Left ventricle myocardium superior (tissue), 1 donor: ENCODE results near the gene PAK3. TPM values are rescaled to one million over a fixed set of nuclear protein-coding genes. Genes with fewer than 3 reads are reported as not detected.

Experiments used
- ATAC-seq: fragments of 200-7000 bp; cut with Tn5 transposase; one replicate; pipeline ENCODE4 v1.9.1; 2020; ENCODE audit warnings: mild to moderate bottlenecking, moderate library complexity
- DNase-seq: peaks from one replicate; pipeline ENCODE4 v3.0.0-alpha.2; 2020
- intact Hi-C: fragments of 100-400 bp; cut with micrococcal nuclease; formaldehyde crosslinking; loops from one replicate; pipeline ENCODE4 v1.11.0; 2022
- long read RNA-seq: library from polyadenylated mRNA; unstranded; transcript quantifications from one replicate; pipeline ENCODE4 v2.0.0, GENCODE V29; 2021
- total RNA-seq: library from RNA; stranded (reverse); fragmentation: NEBNext Ultra II Directional; extraction: Animal tissue kit (Norgen Biotek cat#: 25700); gene quantifications from one replicate; pipeline ENCODE4 v1.2.1, GENCODE V29; 2021
- donor health status: DM: no; HTN: yes; CAD: no; lungs with severe emphysema.

Gene PAK3
- 0.64 TPM for total RNA-seq
- long read RNA-seq, partial matches to known transcripts: 1 of 1 reads
- long read RNA-seq, other reads (novel, unspliced or antisense): 0 of 1 reads

GRCh38 chrX:111095974-111096895, at the start of gene PAK3:
PAK3 (plus strand) TSS chrX:111096191; CDS start chrX:111123104, 26,913 bp downstream.
- intact Hi-C loops: no loop called here
- DNase-seq (peak; percentile 33), ATAC-seq (peak; percentile 92)

GRCh38 chrX:111047575-111047974, 48.4 kb upstream of the PAK3 start:
- intact Hi-C loops: no loop called here
- ATAC-seq: no peak
- DNase-seq: no peak

DNA sequence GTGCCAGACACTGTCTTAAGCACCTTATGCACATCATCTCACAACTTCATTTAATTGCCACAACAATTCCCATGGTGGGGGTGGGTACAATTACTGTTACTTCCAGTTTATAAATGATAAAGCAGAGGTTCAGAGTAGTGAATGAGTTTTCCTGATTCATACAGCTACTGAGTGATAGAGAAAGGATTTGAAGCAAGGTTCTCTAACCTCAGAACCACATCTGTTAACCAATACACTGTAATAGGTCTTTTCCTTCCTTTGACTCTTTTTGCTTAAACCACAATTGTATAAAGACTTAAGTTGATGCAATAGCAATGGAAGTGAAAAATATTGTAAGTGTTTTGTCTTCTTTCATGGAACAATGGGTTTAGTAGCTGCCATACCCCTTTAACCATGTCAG, 43.5 kb upstream of the PAK3 start:
- ATAC-seq: no peak
- no peak for DNase-seq
- intact Hi-C loops: no loop called here

GRCh38 chrX:111071542-111072277, 24.3 kb upstream of the PAK3 start:
- ATAC-seq: no peak
- intact Hi-C loops: no loop called here
- DNase-seq: no peak

- intact Hi-C loops: no loop called here
- ATAC-seq (no peak), DNase-seq (no peak)
These were observed 12.9 kb upstream of the PAK3 start for GRCh38 chrX:111083081-111083480.

DNA sequence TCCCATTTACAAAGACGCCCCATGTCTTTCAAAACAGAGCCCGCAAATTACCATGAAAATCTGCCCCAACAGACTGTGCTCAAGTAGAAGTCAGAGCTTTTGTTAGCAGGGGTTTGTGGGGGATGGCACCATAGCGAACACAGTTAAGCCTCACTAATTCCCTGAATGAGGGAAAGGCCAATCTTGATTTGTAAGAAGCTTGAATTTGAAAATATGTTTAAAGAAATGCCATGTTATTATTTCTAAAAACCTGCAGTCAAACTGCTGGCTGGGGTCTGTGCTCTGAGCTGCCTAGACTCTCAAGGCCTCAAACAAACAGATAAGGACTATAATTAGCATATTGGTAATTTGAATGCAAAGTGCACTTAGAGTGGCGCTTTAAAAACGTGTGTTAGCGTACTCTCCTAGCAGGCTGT, 9.4 kb upstream of the PAK3 start:
- DNase-seq: no peak
- intact Hi-C loops: no loop called here
- ATAC-seq: no peak

GRCh38 chrX:111088628-111089027, 7.4 kb upstream of the PAK3 start:
- intact Hi-C loops: no loop called here
- DNase-seq (no peak), ATAC-seq (no peak)

DNA sequence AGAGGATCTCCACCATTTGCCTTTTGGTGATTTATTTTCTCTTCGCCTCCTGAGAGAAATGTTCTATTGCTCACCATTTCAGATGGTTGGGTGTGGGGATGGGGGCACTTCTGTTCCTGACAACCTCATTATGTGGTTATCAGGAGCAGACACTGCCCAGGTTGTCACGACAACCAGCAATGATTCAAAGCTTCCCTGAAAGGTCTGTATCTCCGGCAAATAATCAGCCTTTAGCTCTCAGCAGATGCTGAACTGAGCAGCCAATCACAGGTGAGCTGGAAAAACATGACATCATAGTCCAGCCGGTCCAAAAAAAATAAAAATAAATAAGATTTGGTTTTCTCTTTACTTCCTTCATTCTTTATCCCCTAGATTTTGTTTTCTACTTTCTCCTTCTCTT, 5.5 kb upstream of the PAK3 start:
- ATAC-seq: no peak
- intact Hi-C loops: no loop called here
- DNase-seq: no peak

DNA sequence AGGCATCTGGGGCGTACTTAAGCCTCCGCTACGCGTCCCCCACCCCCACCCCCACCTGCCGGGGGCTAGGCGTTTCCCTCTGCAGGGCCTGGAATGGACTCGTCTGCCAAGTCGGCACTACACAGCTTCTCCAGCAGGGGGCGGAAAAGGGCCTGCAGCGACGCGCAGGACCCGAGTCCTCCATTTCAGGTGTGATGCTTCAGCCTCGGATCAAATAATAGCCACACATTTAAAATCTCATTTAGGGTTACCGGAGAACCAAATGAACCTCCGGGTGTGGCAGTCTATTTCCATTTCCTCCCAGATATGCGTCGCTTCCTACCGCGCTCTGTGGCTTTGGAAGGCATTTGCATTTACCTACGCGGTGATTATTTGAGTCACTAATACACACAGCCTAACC, 2.9 kb downstream of the PAK3 start:
- no peak for ATAC-seq
- intact Hi-C loops: no loop called here
- DNase-seq: peak; percentile 36

DNA sequence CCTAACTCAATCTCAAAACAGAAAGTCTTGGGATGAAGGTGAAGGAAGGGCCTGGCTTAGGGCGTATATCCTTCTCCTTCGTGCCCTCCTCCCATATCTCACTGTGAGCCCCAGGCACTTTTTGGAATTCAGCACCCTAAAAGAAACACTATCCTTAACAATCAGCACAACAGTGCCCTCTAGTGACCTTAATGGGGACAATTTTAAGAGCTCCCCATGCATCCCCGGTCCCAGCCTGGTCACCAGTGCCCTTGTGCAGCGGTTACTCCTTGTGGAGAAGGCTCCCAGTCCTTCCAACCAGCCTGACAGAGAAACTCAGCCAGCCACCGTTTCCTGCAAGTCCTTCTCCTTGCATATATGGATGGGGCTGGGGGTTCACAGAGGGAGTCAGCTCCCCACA, 4.2 kb downstream of the PAK3 start:
- no peak for ATAC-seq
- no peak for DNase-seq
- intact Hi-C loops: no loop called here

DNA sequence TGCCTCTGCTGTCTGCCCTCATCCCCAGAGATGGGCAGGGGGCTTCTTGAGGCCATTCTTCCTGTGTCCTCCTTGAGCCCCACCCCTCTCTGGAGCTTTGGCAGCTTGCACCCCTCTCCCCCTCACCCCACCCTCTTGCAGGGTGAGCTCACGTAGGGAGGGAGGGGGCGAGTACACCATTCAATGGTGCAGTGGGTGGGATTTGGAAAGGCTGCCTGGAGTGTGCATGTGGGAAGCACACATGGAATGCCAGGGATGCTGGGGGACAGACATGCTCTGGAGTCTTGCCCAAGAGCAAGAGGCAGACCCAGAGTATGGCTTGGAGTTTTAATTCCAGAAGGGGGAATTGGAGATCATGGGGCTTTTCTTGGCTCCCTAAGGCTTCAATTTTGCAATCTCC, 5.6 kb downstream of the PAK3 start:
- DNase-seq (no peak), ATAC-seq (no peak)
- intact Hi-C loops: no loop called here

DNA sequence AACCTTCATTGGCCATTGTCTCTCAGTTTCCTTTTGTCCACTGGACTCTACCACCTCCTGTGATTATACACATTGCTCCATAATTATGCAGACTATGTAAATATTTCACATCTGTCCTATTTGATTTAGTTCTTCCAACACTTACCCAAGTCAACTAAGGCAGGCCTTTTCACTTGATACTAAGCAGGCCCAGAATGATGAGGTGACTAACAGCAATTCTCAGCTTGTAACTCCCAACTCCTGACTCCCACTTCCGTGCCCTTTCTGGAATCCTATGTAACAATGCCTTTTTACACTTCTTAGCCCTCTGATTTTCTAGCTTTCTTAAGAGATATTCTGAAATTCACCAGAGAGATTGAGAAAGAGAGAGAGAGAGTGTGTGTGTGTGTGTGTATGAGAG, 6.6 kb downstream of the PAK3 start:
- intact Hi-C loops: no loop called here

DNA sequence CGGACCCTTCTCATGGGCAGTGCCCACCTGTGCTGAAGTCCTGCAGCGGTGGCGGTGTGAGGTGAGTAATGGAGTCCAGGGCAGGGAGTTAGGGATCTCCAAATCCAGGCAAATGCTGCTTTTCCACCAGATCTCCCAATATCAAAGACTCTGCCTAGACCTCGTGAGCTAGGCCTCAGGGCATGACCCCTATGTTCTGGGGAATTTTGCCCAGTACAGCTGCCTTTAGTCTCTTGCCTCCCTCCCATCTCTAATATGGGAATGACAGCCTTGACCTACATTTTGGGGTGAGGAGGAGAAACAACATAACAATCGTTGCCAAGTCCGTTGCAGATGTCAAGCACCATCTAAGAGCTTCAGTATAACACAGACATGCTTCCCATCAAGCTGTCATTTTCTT, 7.3 kb downstream of the PAK3 start:
- intact Hi-C loops: no loop called here
- DNase-seq (no peak), ATAC-seq (peak; percentile 56)

More for the DNA sequence above, 6.6 kb downstream of the PAK3 start:
- ATAC-seq (no peak), DNase-seq (no peak)

- intact Hi-C loops: no loop called here
- DNase-seq: no peak
- ATAC-seq: no peak
These were observed 14.2 kb downstream of the PAK3 start for GRCh38 chrX:111110098-111110775.

DNA sequence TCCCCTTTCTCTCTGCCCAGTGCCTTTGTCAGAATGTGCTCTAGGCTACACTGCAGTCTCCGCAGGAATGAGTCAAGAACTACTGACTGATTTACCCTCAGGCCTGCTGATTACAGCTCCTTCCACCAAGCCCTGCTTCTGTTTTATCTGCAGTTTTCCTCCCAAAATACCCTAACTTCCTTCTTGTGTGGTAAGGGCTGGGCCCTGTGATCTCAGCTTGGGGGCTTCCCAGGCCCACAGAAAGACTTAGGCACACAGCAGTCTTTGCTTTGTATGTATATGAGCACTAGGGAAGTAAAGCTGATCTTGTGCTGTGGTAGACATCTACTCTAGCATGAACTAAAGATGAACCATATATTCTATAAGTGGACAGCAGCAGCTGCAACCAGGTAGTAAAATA, 18.8 kb downstream of the PAK3 start:
- ATAC-seq (no peak), DNase-seq (no peak)
- intact Hi-C loops: no loop called here

DNA sequence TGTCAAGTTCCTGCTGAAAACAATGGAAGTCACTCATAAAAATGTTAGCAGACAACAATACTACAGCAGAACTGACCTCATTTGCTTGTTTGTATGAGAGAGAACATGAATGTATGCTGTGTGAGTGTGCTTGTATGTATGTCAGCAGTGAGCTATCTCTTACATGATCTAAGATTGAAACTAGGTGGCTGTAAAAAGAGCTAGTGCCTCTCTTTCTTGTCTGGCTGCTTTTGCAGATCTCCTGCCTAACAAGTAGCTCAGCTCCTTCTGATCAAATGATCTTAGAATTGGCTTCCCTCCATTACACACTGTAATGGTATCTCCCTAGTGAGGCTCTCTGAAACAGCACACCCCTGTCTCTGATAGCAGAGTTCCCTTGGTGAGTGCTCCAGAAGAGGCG, 20.7 kb downstream of the PAK3 start:
- DNase-seq: no peak
- intact Hi-C loops: no loop called here
- no peak for ATAC-seq

DNA sequence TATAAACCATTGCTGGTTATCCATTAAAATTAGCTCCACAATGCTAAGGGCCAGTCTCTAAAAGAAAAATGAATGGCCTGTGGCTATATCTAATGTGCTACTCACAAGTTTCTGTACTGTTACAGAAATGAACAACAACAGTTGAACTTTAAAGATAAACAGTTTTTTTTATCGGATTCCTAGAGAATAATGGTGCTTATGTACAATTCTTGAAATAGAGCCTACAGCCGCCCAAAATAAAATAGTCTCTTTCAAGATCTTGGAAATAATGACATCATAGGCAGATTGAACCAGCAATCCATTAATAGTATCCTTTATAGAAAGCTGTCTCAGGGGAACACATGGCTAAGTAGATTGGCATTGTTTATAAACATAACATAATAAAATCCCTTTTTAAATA, 23.4 kb downstream of the PAK3 start:
- intact Hi-C loops: no loop called here
- ATAC-seq (no peak), DNase-seq (no peak)

GRCh38 chrX:111123125-111123524, 27.1 kb downstream of the PAK3 start:
- DNase-seq (no peak), ATAC-seq (no peak)
- intact Hi-C loops: no loop called here

- DNase-seq (no peak), ATAC-seq (no peak)
- intact Hi-C loops: no loop called here
These were observed 27.7 kb downstream of the PAK3 start for GRCh38 chrX:111123606-111124179.

DNA sequence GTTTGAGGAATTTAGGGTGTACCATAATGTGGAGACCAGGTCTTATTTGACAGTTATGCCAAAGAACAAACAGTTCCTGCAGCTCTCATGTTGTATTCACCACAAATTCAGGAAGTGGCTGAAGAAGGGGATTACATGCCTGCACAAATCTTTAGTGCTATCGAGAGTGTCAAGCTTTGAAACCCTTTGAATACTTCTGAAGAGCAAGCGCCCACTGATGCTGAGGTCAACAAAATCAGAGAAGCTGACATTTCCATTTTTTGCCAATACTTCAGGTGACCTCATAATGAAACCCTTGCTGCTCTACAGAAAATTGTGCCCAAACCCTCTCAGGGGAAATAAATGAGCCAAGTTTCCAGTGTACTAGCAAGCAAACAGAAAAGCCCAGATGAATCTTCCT, 28.4 kb downstream of the PAK3 start:
- no peak for ATAC-seq
- intact Hi-C loops: no loop called here
- no peak for DNase-seq
